GM21528 (cell line): ENCODE data around the gene CDYL.
"Not testable (repeated sequence)": the region's sequence is repeated elsewhere in the genome, so short reads cannot be mapped to it uniquely, and the experiment has no call there.

Source experiments
- ATAC-seq: cut with Tn5 transposase; IDR thresholded peaks from one replicate; pipeline ENCODE4 v1.9.1; 2021; ENCODE audit warnings: mild to moderate bottlenecking, moderate library complexity; ENCODE audit not compliant: unreplicated experiment, low FRiP score

The CDYL gene

DNA sequence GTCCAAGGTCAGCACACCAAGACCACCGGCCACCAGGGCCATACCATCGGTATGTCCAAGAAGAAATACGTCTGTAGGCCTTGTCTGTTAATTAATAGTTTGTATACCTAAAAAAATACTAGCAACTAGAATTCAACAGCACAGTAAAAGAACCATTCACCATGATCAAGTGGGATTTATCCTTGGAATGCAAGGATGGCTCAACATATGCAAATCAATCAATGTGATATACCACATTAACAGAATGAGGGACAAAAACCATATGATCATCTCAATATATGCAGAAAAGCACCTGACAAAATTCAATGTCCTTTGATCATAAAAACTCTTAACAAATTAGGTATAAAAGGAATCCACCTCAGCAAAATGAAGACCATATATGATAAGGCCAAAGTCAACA lies 203.2 kb downstream of the CDYL start:
- no peak for ATAC-seq

- no peak for ATAC-seq
Measured at GRCh38 chr6:4981761-4982160, 205.6 kb downstream of the CDYL start.

DNA sequence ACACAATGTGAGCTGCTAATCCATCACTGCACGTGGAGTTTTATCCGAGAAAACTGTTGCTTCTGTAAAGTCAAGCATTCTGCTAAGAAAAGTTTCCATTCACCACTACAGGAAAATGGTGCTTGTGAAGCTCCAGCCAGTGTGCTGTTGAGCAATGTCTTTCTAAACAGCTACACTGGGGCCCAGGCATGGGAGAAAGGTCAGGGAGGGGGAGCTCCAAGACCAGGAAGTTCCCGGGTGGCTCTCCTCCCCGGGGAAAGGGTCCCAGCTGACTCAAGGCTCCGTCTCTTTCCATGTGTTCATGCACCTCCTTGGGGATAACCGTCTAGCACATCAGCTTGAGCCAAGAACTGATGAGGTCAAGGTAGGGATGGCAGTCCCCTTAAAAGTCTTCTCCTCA lies 207.1 kb downstream of the CDYL start:
- no peak for ATAC-seq

DNA sequence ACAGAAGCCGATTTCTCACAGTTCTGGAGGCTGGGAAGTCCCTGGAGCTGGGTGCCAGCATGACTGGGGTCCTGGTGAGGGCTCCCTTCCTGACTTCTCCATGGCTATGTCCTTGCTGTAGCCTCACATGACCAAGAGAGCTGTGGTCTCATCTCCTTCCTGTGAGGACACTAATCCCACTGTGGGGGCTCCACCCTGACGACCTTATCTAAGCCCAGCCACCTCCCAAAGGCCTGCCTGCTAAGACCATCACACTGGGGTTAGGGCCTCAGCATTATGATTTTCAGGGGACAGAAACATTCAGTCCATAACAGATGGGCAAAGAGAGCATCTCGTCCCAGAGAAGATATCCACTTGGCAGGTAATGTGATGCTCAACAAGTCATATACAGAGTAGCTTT lies 210.8 kb downstream of the CDYL start:
- no peak for ATAC-seq

- no peak for ATAC-seq
Measured at GRCh38 chr6:4987432-4987831, 211.2 kb downstream of the CDYL start.

GRCh38 chr6:4994741-4995140 lies 218.5 kb downstream of the CDYL start:
- ATAC-seq, result no peak

DNA sequence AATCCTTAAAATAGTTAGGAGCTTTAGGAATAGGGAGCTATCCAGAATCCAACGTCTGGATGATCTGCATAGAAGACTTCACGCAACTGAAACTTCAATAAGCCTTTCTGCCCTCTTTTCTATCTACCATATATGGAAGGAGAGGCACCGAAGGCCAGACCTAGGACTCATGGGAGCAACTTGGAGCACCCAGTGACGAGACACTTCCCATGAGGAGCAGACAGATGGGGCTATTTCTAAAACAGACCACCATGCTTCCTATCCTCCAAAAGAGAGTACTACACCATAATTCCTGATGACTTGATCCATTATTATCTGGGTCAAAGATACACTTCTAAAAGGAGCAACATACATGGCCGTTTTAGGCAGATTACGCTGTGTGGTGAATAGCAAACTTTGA lies 221.7 kb downstream of the CDYL start:
- no peak for ATAC-seq

- ATAC-seq, result no peak
Measured at GRCh38 chr6:4999586-4999985, 223.4 kb downstream of the CDYL start.

- ATAC-seq, result peak; percentile 97
Measured at GRCh38 chr6:5003604-5004372, 227.6 kb downstream of the CDYL start, which contains the start of gene RPP40. TSS of gene RPP40 (minus strand) at chr6:5004037. CDS start at chr6:5004002, 35 bp downstream.

DNA sequence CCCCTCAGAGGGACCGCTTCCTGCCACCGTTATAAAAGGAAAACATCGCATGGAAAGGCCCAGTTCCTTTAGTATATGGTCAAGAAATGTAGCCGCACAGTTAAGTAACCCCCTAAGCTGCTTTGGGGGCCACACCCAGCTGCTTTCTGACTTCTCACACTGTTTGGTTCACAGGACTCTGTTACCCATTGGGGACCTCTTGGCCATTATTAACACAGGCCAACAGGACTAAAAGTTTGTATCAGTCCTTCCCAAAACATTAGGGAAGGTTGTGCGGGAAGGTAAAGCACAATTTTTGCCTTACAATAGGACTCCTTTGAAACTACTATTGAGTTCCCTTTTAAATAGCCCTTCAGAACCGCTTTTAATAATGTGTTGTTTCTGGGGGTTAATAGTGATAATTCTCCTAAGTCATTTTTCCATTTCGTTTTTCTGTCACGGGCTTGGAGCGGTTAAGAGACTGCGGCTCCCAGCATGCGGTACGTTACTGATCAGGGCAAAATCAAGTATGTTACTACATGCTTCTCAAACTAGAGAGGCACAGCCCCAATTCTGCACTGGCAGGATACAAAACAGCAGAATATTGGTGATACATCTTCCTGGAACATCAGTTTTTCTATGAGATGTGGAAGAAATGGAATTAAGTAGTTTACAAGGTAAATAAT lies 228.3 kb downstream of the CDYL start:
- peak; percentile 4 for ATAC-seq

- ATAC-seq, result not testable (repeated sequence)
Measured at GRCh38 chr6:5005038-5005433, 228.8 kb downstream of the CDYL start.
